HFF-Myc (cell line): ENCODE measurements around the gene SATB1.

Source experiments
- DNase-seq: peaks from one replicate; pipeline ENCODE4 v3.0.0-alpha.2; 2011; ENCODE audit warnings: low read depth; ENCODE audit errors: extremely low read depth
- H3K4me3 ChIP-seq: replicated peaks from 2 replicates; pipeline ENCODE4 v1.5.1; 2011; ENCODE audit warnings: low read depth, mild to moderate bottlenecking, control low read depth, low read length
- CTCF ChIP-seq: IDR thresholded peaks from 2 replicates; pipeline ENCODE4 v1.5.1; 2012; ENCODE audit warnings: mild to moderate bottlenecking, low read depth, low read length, control low read depth; ENCODE audit errors: missing control alignments

SATB1 gene

GRCh38 chr3:18403061-18403460 lies 22.1 kb downstream of the SATB1 start:
- no peak overlapping the region for H3K4me3 ChIP-seq
- DNase-seq = no peak
- TF ChIP-seq CTCF = no peak

GRCh38 chr3:18402239-18402799 lies 22.8 kb downstream of the SATB1 start:
- no peak for TF ChIP-seq CTCF
- H3K4me3 ChIP-seq = no peak overlapping the region
- no peak for DNase-seq

- TF ChIP-seq CTCF = no peak
- no peak for DNase-seq
- H3K4me3 ChIP-seq = no peak overlapping the region
These were observed 23.7 kb downstream of the SATB1 start for GRCh38 chr3:18401300-18401961.

GRCh38 chr3:18398448-18398847 lies 26.7 kb downstream of the SATB1 start:
- H3K4me3 ChIP-seq = no peak overlapping the region
- DNase-seq = no peak
- no peak for TF ChIP-seq CTCF

DNA sequence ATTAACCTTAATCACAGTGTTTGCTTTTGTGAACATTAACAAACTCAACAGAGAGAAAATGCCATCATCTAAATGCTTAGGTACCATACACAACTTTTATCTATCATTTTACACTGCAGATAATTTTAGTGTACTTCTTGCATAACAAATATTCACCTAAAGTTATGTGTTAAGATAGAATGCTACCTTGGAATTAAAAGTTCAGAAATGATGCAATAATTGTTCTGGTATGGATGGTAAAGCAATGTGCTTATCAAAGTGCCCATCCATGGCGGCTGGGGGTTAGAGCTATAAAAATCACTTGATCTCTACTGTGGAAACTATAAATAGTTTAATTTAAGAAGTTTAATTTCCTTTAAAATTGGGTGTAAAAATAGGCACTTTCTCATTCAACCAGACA lies 28.7 kb downstream of the SATB1 start:
- H3K4me3 ChIP-seq = no peak overlapping the region
- no peak for TF ChIP-seq CTCF
- no peak for DNase-seq

DNA sequence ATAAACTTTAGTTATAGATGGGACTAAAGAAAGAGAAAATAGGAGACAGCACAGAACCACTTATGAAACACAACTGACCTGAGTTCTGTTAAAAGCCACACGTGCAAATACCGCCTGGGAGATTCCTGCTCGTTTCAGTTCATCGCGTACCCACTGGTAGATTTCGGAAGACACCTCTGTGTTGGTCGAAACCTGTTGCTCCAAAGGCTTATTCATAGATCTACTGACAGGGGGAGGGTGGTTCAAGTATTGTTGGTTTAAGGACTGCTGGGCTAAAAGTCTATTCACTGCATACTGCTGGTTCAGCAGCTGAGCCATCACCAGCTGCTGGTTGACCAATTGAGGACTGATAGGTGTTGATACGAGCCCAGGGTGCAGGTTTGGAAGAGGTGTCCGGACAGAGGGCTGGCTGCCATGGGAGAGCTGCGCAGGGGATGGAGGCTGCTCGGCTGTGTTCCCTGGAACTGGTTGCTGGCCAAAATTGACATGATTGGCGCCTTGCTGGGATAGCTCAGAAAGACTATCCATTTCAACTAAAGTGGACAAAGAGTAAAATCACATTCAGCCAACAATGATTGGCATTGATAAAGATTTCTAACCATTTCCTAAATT lies 30.6 kb downstream of the SATB1 start:
- TF ChIP-seq CTCF = no peak
- H3K4me3 ChIP-seq = no peak overlapping the region

GRCh38 chr3:18393906-18394305 lies 31.2 kb downstream of the SATB1 start:
- DNase-seq = no peak
- TF ChIP-seq CTCF = no peak

More for the DNA sequence above, 30.6 kb downstream of the SATB1 start:
- DNase-seq = no peak

More at GRCh38 chr3:18393906-18394305, 31.2 kb downstream of the SATB1 start:
- no peak overlapping the region for H3K4me3 ChIP-seq
